OCI-LY1 (cell line): ENCODE data around the gene TBC1D5.

Experiments
- H2AFZ ChIP-seq: fragments of 200-600 bp; sonication (generic), shearing (Covaris generic); 2 replicates; pipeline ENCODE4 v1.6.0; 2014; ENCODE audit warnings: antibody characterized with exemption, mild to moderate bottlenecking, low read length
- H3F3A ChIP-seq: fragments of 200-600 bp; sonication (generic), shearing (Covaris generic); 2 replicates; pipeline ENCODE4 v1.6.0; 2014; ENCODE audit warnings: mild to moderate bottlenecking, antibody characterized with exemption, low read length, moderate library complexity; ENCODE audit not compliant: insufficient read depth
- H3K27ac ChIP-seq: fragments of 200-600 bp; sonication (generic); 2 replicates; pipeline ENCODE4 v1.5.1; 2014; ENCODE audit warnings: low read length, mixed run types, mild to moderate bottlenecking, low read depth; ENCODE audit not compliant: poor library complexity, severe bottlenecking
- H3K27me3 ChIP-seq: fragments of 200-600 bp; sonication (generic); 2 replicates; pipeline ENCODE4 v1.6.0; 2014; ENCODE audit warnings: antibody characterized with exemption, mild to moderate bottlenecking, low read length, moderate library complexity; ENCODE audit not compliant: insufficient read depth
- H3K36me3 ChIP-seq: fragments of 200-600 bp; sonication (generic); 2 replicates; pipeline ENCODE4 v1.6.1; 2014; ENCODE audit warnings: mild to moderate bottlenecking, antibody characterized with exemption, low read length, moderate library complexity, mixed read lengths; ENCODE audit not compliant: insufficient read depth
- H3K4me1 ChIP-seq: fragments of 200-600 bp; sonication (generic); 2 replicates; pipeline ENCODE4 v1.5.1; 2014; ENCODE audit warnings: mild to moderate bottlenecking, low read length, moderate library complexity; ENCODE audit not compliant: insufficient read depth, severe bottlenecking
- H3K4me2 ChIP-seq: fragments of 200-600 bp; sonication (generic), shearing (Covaris generic); 2 replicates; pipeline ENCODE4 v1.6.1; 2014; ENCODE audit warnings: low read length
- H3K4me3 ChIP-seq: fragments of 200-600 bp; sonication (generic); 2 replicates; pipeline ENCODE4 v1.5.1; 2014; ENCODE audit warnings: low read length, low read depth, mild to moderate bottlenecking, mixed read lengths; ENCODE audit not compliant: poor library complexity, severe bottlenecking
- H3K79me2 ChIP-seq: fragments of 200-600 bp; shearing (Covaris generic); 2 replicates; pipeline ENCODE4 v1.6.1; 2016; ENCODE audit warnings: mixed run types, low read length, mixed read lengths; ENCODE audit not compliant: insufficient read depth
- H3K9ac ChIP-seq: fragments of 200-600 bp; sonication (generic), shearing (Covaris generic); 2 replicates; pipeline ENCODE4 v1.6.1; 2014; ENCODE audit warnings: mild to moderate bottlenecking, low read length, mixed read lengths
- H3K9me2 ChIP-seq: fragments of 200-600 bp; sonication (generic), shearing (Covaris generic); 2 replicates; pipeline ENCODE4 v1.6.1; 2014; ENCODE audit warnings: low read depth, mild to moderate bottlenecking, low read length, mixed read lengths
- H3K9me3 ChIP-seq: fragments of 200-600 bp; shearing (Covaris generic); 2 replicates; pipeline ENCODE4 v1.6.1; 2014; ENCODE audit warnings: low read length, mixed read lengths
- H4K20me1 ChIP-seq: fragments of 200-600 bp; sonication (generic), shearing (Covaris generic); 2 replicates; pipeline ENCODE4 v1.6.0; 2016; ENCODE audit warnings: mild to moderate bottlenecking, low read length; ENCODE audit not compliant: insufficient read depth
- EZH2 ChIP-seq: fragments of 200-600 bp; sonication (generic), shearing (Covaris generic); IDR thresholded peaks from 2 replicates; pipeline ENCODE4 v1.8.0; 2017; ENCODE audit warnings: borderline replicate concordance, mixed run types, mild to moderate bottlenecking, antibody characterized with exemption, low read length, moderate library complexity, mixed read lengths
- TF ChIP-seq, protein P1 (sequence below): fragments of 200-600 bp; sonication (generic), shearing (Covaris generic); IDR thresholded peaks from 2 replicates; pipeline ENCODE4 v1.5.1; 2017; ENCODE audit warnings: mild to moderate bottlenecking, antibody characterized with exemption, low read length, moderate library complexity, mixed read lengths

TBC1D5 gene

GRCh38 chr3:17314171-17314570 is 428.3 kb downstream of the TBC1D5 start:
- Histone ChIP-seq H2AFZ (no peak overlapping the region), H3K4me1 (no peaks in the 10 kb centered on the region), H3K36me3 (no peaks in the 10 kb centered on the region), H3K4me2 (no peak overlapping the region), H3K9me2 (no peaks in the 10 kb centered on the region), H3K4me3 (no peak overlapping the region), H4K20me1 (no peaks in the 10 kb centered on the region), H3F3A (no peaks in the 10 kb centered on the region), H3K79me2 (no peaks in the 10 kb centered on the region), H3K9me3 (no peaks in the 10 kb centered on the region), H3K27me3 (no peaks in the 10 kb centered on the region), H3K27ac (no peak overlapping the region), H3K9ac (no peak overlapping the region)
- TF ChIP-seq, protein P1, sequence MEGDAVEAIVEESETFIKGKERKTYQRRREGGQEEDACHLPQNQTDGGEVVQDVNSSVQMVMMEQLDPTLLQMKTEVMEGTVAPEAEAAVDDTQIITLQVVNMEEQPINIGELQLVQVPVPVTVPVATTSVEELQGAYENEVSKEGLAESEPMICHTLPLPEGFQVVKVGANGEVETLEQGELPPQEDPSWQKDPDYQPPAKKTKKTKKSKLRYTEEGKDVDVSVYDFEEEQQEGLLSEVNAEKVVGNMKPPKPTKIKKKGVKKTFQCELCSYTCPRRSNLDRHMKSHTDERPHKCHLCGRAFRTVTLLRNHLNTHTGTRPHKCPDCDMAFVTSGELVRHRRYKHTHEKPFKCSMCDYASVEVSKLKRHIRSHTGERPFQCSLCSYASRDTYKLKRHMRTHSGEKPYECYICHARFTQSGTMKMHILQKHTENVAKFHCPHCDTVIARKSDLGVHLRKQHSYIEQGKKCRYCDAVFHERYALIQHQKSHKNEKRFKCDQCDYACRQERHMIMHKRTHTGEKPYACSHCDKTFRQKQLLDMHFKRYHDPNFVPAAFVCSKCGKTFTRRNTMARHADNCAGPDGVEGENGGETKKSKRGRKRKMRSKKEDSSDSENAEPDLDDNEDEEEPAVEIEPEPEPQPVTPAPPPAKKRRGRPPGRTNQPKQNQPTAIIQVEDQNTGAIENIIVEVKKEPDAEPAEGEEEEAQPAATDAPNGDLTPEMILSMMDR = no peak
- TF ChIP-seq EZH2 = no peak

DNA sequence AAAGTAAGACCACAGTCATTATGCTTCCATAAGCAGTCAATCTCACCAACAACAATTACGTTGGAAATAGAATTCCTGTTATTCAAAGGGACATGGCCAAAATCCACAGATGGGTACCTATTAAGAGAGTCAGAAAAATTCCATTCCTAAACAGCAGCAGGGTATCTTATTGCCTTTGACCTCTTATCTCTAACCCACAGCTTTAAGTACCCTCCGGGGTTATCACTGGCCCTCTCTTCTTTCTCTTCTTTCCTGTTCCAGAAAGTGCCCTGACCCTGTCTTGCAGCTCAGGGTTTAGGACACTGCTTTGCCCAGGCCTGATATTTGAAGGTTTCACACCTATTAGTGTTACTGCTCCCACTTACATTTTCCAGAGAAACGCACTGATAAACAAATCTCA is 428.7 kb downstream of the TBC1D5 start:
- H2AFZ ChIP-seq = no peak overlapping the region
- no peak overlapping the region for H3K4me3 ChIP-seq
- no peaks in the 10 kb centered on the region for H3K9me2 ChIP-seq
- H3K9ac ChIP-seq = no peak overlapping the region
- H3K4me2 ChIP-seq = no peak overlapping the region
- no peaks in the 10 kb centered on the region for H3K9me3 ChIP-seq
- no peaks in the 10 kb centered on the region for H4K20me1 ChIP-seq
- H3K27me3 ChIP-seq = no peaks in the 10 kb centered on the region
- TF ChIP-seq, protein P1 = no peak
- no peak for TF ChIP-seq EZH2
- no peaks in the 10 kb centered on the region for H3K4me1 ChIP-seq
- no peaks in the 10 kb centered on the region for H3K79me2 ChIP-seq
- no peaks in the 10 kb centered on the region for H3K36me3 ChIP-seq
- H3F3A ChIP-seq = no peaks in the 10 kb centered on the region
- no peak overlapping the region for H3K27ac ChIP-seq

DNA sequence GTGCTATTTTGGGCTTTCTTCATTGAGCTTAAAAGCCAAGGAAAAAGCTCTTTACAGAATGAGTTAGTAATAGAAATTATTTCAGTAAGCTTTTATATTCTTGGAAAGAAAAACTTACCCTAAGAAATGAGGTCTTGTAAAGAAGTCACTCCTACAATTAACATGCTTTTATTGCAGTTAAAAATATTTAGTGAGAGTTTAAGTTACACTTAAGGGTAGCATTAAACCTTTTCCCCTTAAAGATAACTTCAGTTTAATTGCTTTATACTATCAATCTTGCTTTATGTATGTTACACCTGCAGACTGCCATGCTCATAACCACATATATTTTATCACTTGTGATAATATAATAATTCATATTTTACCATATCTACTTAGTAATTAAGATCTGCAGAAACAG is 431.4 kb downstream of the TBC1D5 start:
- no peaks in the 10 kb centered on the region for H3K79me2 ChIP-seq
- H3K27me3 ChIP-seq = no peaks in the 10 kb centered on the region
- H2AFZ ChIP-seq = no peak overlapping the region
- H3K9me3 ChIP-seq = no peaks in the 10 kb centered on the region
- no peak overlapping the region for H3K27ac ChIP-seq
- H3K4me2 ChIP-seq = no peak overlapping the region
- no peaks in the 10 kb centered on the region for H3F3A ChIP-seq
- TF ChIP-seq, protein P1 = no peak
- TF ChIP-seq EZH2 = no peak
- no peaks in the 10 kb centered on the region for H3K4me1 ChIP-seq
- no peak overlapping the region for H3K9ac ChIP-seq
- H3K9me2 ChIP-seq = no peaks in the 10 kb centered on the region
- no peaks in the 10 kb centered on the region for H3K36me3 ChIP-seq
- H4K20me1 ChIP-seq = no peaks in the 10 kb centered on the region
- H3K4me3 ChIP-seq = no peak overlapping the region
